MCF 10A (cell line): ENCODE results near the gene ADCY5. TPM values are rescaled to one million over a fixed set of nuclear protein-coding genes. Genes with fewer than 3 reads are reported as not detected.

Source experiments
- BruUV-seq: library from RNA; stranded (reverse); fragments of 400-500 nt; replicated peaks from 2 replicates; lab custom pipeline; 2021; lab: Mats Ljungman, UMichigan
- CTCF ChIA-PET: fragments of 300-600 bp; sonication (Branson Sonifier 250); formaldehyde crosslinking; extraction: SDS; loops from one replicate; lab custom pipeline; 2021; ENCODE audit warnings: antibody characterized with exemption, inconsistent platforms; lab: Yijun Ruan, JAX
- POLR2A ChIA-PET: fragments of 300-600, 350-650 bp; sonication (Branson Sonifier 250); formaldehyde crosslinking; extraction: SDS; loops from one replicate; lab custom pipeline; 2020; ENCODE audit warnings: antibody characterized with exemption, inconsistent platforms; lab: Yijun Ruan, JAX
- DNase-seq: peaks from one replicate; pipeline ENCODE4 v3.0.0-alpha.2; 2018; ENCODE audit not compliant: unreplicated experiment
- H3K27ac Mint-ChIP-seq: one replicate; pipeline ENCODE4 v1.8.0; 2022; ENCODE audit warnings: mild to moderate bottlenecking, low read depth, mixed read lengths; ENCODE audit not compliant: unreplicated experiment
- H3K27me3 Mint-ChIP-seq: one replicate; pipeline ENCODE4 v1.8.0; 2022; ENCODE audit warnings: mixed read lengths; ENCODE audit not compliant: insufficient read depth, unreplicated experiment
- H3K36me3 Mint-ChIP-seq: one replicate; pipeline ENCODE4 v1.8.0; 2022; ENCODE audit warnings: mild to moderate bottlenecking, moderate library complexity, mixed read lengths; ENCODE audit not compliant: insufficient read depth, unreplicated experiment
- H3K4me1 Mint-ChIP-seq: one replicate; pipeline ENCODE4 v1.8.0; 2022; ENCODE audit warnings: mixed read lengths; ENCODE audit not compliant: insufficient read depth, unreplicated experiment
- H3K4me3 Mint-ChIP-seq: one replicate; pipeline ENCODE4 v1.8.0; 2022; ENCODE audit warnings: mild to moderate bottlenecking, moderate library complexity, mixed read lengths; ENCODE audit not compliant: unreplicated experiment
- H3K9me3 Mint-ChIP-seq: one replicate; pipeline ENCODE4 v1.8.0; 2022; ENCODE audit warnings: mixed read lengths; ENCODE audit not compliant: unreplicated experiment
- CTCF ChIP-seq: fragments of 200-600 bp; IDR thresholded peaks from one replicate; pipeline ENCODE4 v1.8.0; 2022; ENCODE audit warnings: antibody characterized with exemption, mild to moderate bottlenecking; ENCODE audit not compliant: unreplicated experiment
- intact Hi-C: fragments of 100-400 bp; cut with micrococcal nuclease; formaldehyde crosslinking; loops from 2 replicates; pipeline ENCODE4 v1.14.1; 2022
- total RNA-seq: library from RNA; stranded (reverse); gene quantifications from 2 replicates; pipeline ENCODE4 v1.2.3, GENCODE V29; 2022

ADCY5 gene
- total RNA-seq, 1 experiment from 2014 or later = not detected

DNA sequence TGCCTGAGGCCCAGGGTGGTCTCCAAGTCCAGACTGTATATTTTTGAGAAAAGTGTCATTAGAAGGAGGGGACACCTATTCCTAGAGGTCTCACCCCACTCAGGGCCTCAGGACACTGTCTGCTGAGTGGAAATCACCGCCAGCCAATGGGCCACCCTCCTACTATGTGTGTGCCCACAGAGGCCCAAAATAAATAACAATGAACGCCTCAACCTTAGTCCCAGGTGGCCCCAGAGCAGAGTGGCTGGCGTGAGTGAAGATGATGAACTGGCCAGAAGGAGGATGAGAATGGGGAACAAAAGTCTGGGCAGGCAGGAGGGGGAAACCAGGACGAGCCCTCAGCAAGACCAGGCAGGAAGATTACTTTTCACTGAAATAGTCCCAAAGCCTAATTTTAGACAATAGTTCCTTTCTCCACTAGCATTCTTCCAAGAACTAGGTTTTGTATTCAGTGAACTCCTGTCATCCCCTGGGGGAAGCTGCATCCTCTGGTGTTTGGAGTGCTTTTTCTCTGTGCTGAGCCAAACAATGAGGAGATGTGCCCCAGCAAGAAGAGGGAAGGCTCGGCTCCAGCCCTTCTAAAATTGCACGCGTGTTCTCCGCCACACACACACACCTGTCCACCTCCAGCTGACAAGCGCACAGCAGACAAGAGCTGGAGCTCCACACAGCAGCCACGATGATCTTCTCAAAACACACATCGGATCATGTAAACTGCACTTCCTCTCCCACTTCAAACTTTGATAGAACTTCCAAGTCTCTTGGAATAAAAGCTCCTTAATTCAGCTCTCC, 72.2 kb downstream of the ADCY5 start:
- no TSS peak for BruUV-seq
- Mint-ChIP-seq H3K36me3 (peaks cover 5% of the 10 kb centered on the region), H3K4me3 (no peak overlapping the region), H3K27me3 (no peaks in the 10 kb centered on the region), H3K4me1 (no peaks in the 10 kb centered on the region), H3K27ac (no peak overlapping the region), H3K9me3 (no peaks in the 10 kb centered on the region)
- DNase-seq = no peak
- TF ChIP-seq CTCF = no peak
- CTCF ChIA-PET = interaction anchor here (0.6 to 1.1 kb wide), 3 partner anchors 10 to 47 kb away, joined by 4 to 6 read pairs (median 4); no protein-coding TSS in a partner anchor
- intact Hi-C loops = no loop called here
- POLR2A ChIA-PET = no interaction called here

DNA sequence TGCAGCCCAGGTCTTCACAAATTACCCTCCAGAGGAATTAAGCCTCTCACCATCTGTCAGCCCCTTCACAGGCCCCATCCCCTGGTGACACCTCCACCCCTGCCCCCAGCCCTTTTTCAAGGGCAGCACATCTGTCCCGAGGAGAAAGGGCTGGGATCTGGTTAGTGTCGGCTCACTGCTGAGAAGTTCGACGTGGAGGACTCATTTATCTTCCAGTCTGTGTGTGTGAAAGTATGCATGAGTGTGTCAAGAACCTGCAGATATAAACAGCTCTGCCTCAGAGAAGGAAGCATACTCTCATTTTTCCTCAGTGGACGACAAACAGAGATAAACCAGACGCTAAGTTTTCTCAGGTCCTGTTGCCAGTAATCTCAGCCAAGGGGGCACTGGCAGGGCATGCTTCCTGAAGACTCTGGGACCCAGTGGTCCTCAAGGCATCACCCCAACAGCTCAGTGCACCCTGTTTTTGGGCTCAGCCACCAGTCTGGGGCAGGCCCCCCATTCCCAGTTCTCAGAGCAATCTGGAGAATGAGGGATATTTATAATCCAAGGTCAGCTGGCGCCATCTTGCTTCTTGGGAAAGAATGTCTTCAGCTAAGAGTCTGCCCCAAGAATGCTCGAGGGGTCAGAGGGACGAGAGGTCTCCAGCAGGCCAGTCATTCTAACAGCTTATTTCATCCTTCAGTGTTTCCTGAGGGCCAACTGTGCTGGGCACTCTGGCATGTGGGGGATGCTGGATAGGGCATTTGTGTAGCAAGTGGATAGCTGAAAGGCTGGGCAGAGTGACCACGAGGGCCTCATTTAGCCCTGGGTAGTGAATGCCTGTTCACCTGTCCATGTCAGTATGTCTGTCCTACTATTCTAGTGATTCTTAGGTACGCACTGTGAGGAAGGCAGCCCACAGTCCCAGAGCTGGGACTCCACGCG, 73.6 kb downstream of the ADCY5 start:
- H3K9me3 Mint-ChIP-seq = no peaks in the 10 kb centered on the region
- no peak overlapping the region for H3K4me3 Mint-ChIP-seq
- ChIA-PET CTCF (interaction anchor here (0.5 to 1.3 kb wide), 8 partner anchors 9 to 991 kb away, joined by 3 to 4 read pairs (median 3); no protein-coding TSS in a partner anchor), POLR2A (no interaction called here)
- TF ChIP-seq CTCF = no peak
- H3K27ac Mint-ChIP-seq = no peak overlapping the region
- peaks cover 5% of the 10 kb centered on the region for H3K36me3 Mint-ChIP-seq
- DNase-seq = no peak
- intact Hi-C loops = no loop called here
- no TSS peak for BruUV-seq
- peaks cover 8% of the 10 kb centered on the region for H3K27me3 Mint-ChIP-seq
- H3K4me1 Mint-ChIP-seq = no peaks in the 10 kb centered on the region

- no peak for TF ChIP-seq CTCF
- H3K4me1 Mint-ChIP-seq = no peaks in the 10 kb centered on the region
- ChIA-PET CTCF (interaction anchor here (0.5 to 1.1 kb wide), 2 partner anchors 19 to 47 kb away, joined by 3 to 4 read pairs; no protein-coding TSS in a partner anchor), POLR2A (no interaction called here)
- no peak overlapping the region for H3K27ac Mint-ChIP-seq
- no peak for DNase-seq
- H3K36me3 Mint-ChIP-seq = peaks cover 5% of the 10 kb centered on the region
- BruUV-seq = no TSS peak
- intact Hi-C loops = no loop called here
- H3K9me3 Mint-ChIP-seq = no peaks in the 10 kb centered on the region
- peaks cover 8% of the 10 kb centered on the region for H3K27me3 Mint-ChIP-seq
- no peak overlapping the region for H3K4me3 Mint-ChIP-seq
Observed at GRCh38 chr3:123374016-123374415, 74.9 kb downstream of the ADCY5 start.
